H9 (cell line): ENCODE results near the gene MKRN2. TPM values are rescaled to one million over a fixed set of nuclear protein-coding genes. Genes with fewer than 3 reads are reported as not detected.

ENCODE experiments used
- DNase-seq: peaks from one replicate; pipeline ENCODE4 v3.0.0-alpha.2; 2017
- H2AFZ ChIP-seq: one replicate; pipeline ENCODE4 v1.6.1; 2013; ENCODE audit warnings: mild to moderate bottlenecking, low read length, control low read depth, moderate library complexity
- H2AK5ac ChIP-seq: 2 replicates; pipeline ENCODE4 v1.6.1; 2013; ENCODE audit warnings: low read length, control low read depth, mixed read lengths; ENCODE audit not compliant: insufficient read length
- H2BK120ac ChIP-seq: one replicate; pipeline ENCODE4 v1.6.1; 2013; ENCODE audit warnings: low read depth, mild to moderate bottlenecking, low read length, control low read depth, inconsistent platforms; ENCODE audit not compliant: poor library complexity, severe bottlenecking
- H2BK12ac ChIP-seq: 2 replicates; pipeline ENCODE4 v1.6.1; 2013; ENCODE audit warnings: low read length, control low read depth, mixed read lengths, low read depth; ENCODE audit not compliant: insufficient read length
- H2BK15ac ChIP-seq: 2 replicates; pipeline ENCODE4 v1.6.1; 2013; ENCODE audit warnings: low read depth, low read length, control low read depth
- H2BK20ac ChIP-seq: one replicate; pipeline ENCODE4 v1.6.1; 2013; ENCODE audit warnings: low read depth, mild to moderate bottlenecking, low read length, control low read depth, inconsistent platforms; ENCODE audit not compliant: poor library complexity, severe bottlenecking
- H2BK5ac ChIP-seq: 2 replicates; pipeline ENCODE4 v1.6.1; 2013; ENCODE audit warnings: low read length, control low read depth, mixed read lengths; ENCODE audit not compliant: insufficient read length
- H3K14ac ChIP-seq: 2 replicates; pipeline ENCODE4 v1.6.1; 2013; ENCODE audit warnings: low read length, control low read depth; ENCODE audit not compliant: insufficient read depth
- H3K18ac ChIP-seq: 2 replicates; pipeline ENCODE4 v1.6.1; 2013; ENCODE audit warnings: low read depth, mild to moderate bottlenecking, mixed read lengths, low read length, control low read depth; ENCODE audit not compliant: insufficient read length
- H3K23ac ChIP-seq: 2 replicates; pipeline ENCODE4 v1.6.1; 2013; ENCODE audit warnings: low read length, control low read depth, mixed read lengths, low read depth; ENCODE audit not compliant: insufficient read length
- H3K23me2 ChIP-seq: 2 replicates; pipeline ENCODE4 v1.6.1; 2013; ENCODE audit warnings: low read depth, mild to moderate bottlenecking, mixed read lengths, low read length, control low read depth; ENCODE audit not compliant: insufficient read length, poor library complexity, severe bottlenecking
- H3K27ac ChIP-seq: 2 replicates; pipeline ENCODE4 v1.5.1; 2013; ENCODE audit warnings: low read length, control low read depth, mixed read lengths, low read depth; ENCODE audit not compliant: insufficient read length
- H3K27me3 ChIP-seq: 2 replicates; pipeline ENCODE4 v1.6.1; 2013; ENCODE audit warnings: low read length, control low read depth, inconsistent platforms; ENCODE audit not compliant: insufficient read depth
- H3K4ac ChIP-seq: 2 replicates; pipeline ENCODE4 v1.6.1; 2013; ENCODE audit warnings: low read depth, mild to moderate bottlenecking, control low read depth, inconsistent platforms, low read length, moderate library complexity
- H3K4me1 ChIP-seq: 2 replicates; pipeline ENCODE4 v1.6.1; 2013; ENCODE audit warnings: low read length, control low read depth, inconsistent platforms; ENCODE audit not compliant: insufficient read depth
- H3K4me2 ChIP-seq: 2 replicates; pipeline ENCODE4 v1.6.1; 2013; ENCODE audit warnings: low read length, control low read depth, mixed read lengths; ENCODE audit not compliant: insufficient read length, insufficient read depth
- H3K56ac ChIP-seq: 2 replicates; pipeline ENCODE4 v1.6.1; 2013; ENCODE audit warnings: low read depth, mild to moderate bottlenecking, mixed read lengths, low read length, control low read depth; ENCODE audit not compliant: insufficient read length
- H3K79me1 ChIP-seq: 2 replicates; pipeline ENCODE4 v1.6.1; 2013; ENCODE audit warnings: low read depth, mild to moderate bottlenecking, moderate library complexity, low read length, control low read depth, inconsistent platforms; ENCODE audit not compliant: insufficient read depth, poor library complexity, severe bottlenecking
- H3K79me2 ChIP-seq: 2 replicates; pipeline ENCODE4 v1.6.1; 2013; ENCODE audit warnings: low read length, control low read depth, inconsistent platforms; ENCODE audit not compliant: insufficient read depth
- H3K9ac ChIP-seq: 2 replicates; pipeline ENCODE4 v1.6.1; 2013; ENCODE audit warnings: low read length, control low read depth, mixed read lengths; ENCODE audit not compliant: insufficient read length; ENCODE audit errors: extremely low read depth
- H3K9me3 ChIP-seq: one replicate; pipeline ENCODE4 v1.6.1; 2013; ENCODE audit warnings: low read depth, low read length, inconsistent platforms; ENCODE audit not compliant: control insufficient read depth
- H3T11ph ChIP-seq: one replicate; pipeline ENCODE4 v1.6.1; 2013; ENCODE audit warnings: mild to moderate bottlenecking, low read length, control low read depth, inconsistent platforms
- H4K20me1 ChIP-seq: one replicate; pipeline ENCODE4 v1.6.1; 2013; ENCODE audit not compliant: control insufficient read depth, insufficient read length, insufficient read depth
- H4K5ac ChIP-seq: 2 replicates; pipeline ENCODE4 v1.6.1; 2013; ENCODE audit warnings: low read depth, mild to moderate bottlenecking, mixed read lengths, low read length, control low read depth; ENCODE audit not compliant: insufficient read length
- H4K8ac ChIP-seq: replicated peaks from 2 replicates; pipeline ENCODE4 v1.6.1; 2013; ENCODE audit warnings: low read length, control low read depth, mixed read lengths, low read depth; ENCODE audit not compliant: insufficient read length
- H4K91ac ChIP-seq: 2 replicates; pipeline ENCODE4 v1.6.1; 2013; ENCODE audit warnings: low read depth, mild to moderate bottlenecking, moderate library complexity, mixed read lengths, low read length, control low read depth; ENCODE audit not compliant: insufficient read length
- H3K27ac Mint-ChIP-seq, 3 experiments: 2 replicates in 2 of 3; 3 replicates in 1 of 3; pipeline ENCODE4 v1.8.0; 2020 to 2021; ENCODE audit warnings: mixed read lengths in 3 of 3, mild to moderate bottlenecking in 1 of 3, moderate library complexity in 1 of 3
- H3K27me3 Mint-ChIP-seq: 2 replicates; pipeline ENCODE4 v1.8.0; 2021; ENCODE audit warnings: low read depth, mild to moderate bottlenecking, moderate library complexity, mixed read lengths
- H3K36me3 Mint-ChIP-seq, 3 experiments: 2 replicates in 2 of 3; 3 replicates in 1 of 3; pipeline ENCODE4 v1.8.0; 2020 to 2021; ENCODE audit warnings: low read depth in 3 of 3, mixed read lengths in 3 of 3; ENCODE audit not compliant: insufficient read depth in 1 of 3
- H3K4me1 Mint-ChIP-seq, 2 experiments: 2 replicates each; pipeline ENCODE4 v1.8.0; 2020; ENCODE audit warnings: mixed read lengths in 2 of 2
- H3K4me3 Mint-ChIP-seq, 2 experiments: 2 replicates in 1 of 2; 3 replicates in 1 of 2; pipeline ENCODE4 v1.8.0; 2020 to 2021; ENCODE audit warnings: mild to moderate bottlenecking in 2 of 2, mixed read lengths in 2 of 2, moderate library complexity in 1 of 2
- H3K9me3 Mint-ChIP-seq, 2 experiments: 2 replicates in 1 of 2; 3 replicates in 1 of 2; pipeline ENCODE4 v1.8.0; 2020; ENCODE audit warnings: mild to moderate bottlenecking in 2 of 2, mixed read lengths in 2 of 2, moderate library complexity in 1 of 2
- CTCF ChIP-seq: fragments of 200-600 bp; sonication (generic); conservative IDR thresholded peaks from 3 replicates; pipeline ENCODE4 v1.8.0; 2021; ENCODE audit warnings: antibody characterized with exemption, mild to moderate bottlenecking
- WGBS: extraction: QIAGEN DNeasy Blood & Tissue Kit; methylation state at CpG from one replicate; pipeline ENCODE4 v1.1.7; 2013; ENCODE audit warnings: missing lambda C conversion rate, low lambda C conversion rate, mixed read lengths; ENCODE audit not compliant: insufficient read length; ENCODE audit errors: extremely low coverage; 5-methylcytosine and 5-hydroxymethylcytosine counted together
- total RNA-seq: library from RNA; stranded (reverse); gene quantifications from 2 replicates; pipeline ENCODE4 v1.2.1, GENCODE V29; 2021

MKRN2 gene
- total RNA-seq, 1 experiment from 2014 or later = 18.1 TPM

- no peaks in the 10 kb centered on the region for H4K20me1 ChIP-seq
- peaks cover 0 to 4% of the 10 kb centered on the region in 2 experiments; a peak in 1 of 4 replicates for H3K4me1 Mint-ChIP-seq
- H3K14ac ChIP-seq = no peak overlapping the region
- H3K27me3 Mint-ChIP-seq = no peaks in the 10 kb centered on the region
- no peak overlapping the region for H2AFZ ChIP-seq
- H3K27ac ChIP-seq = no peak overlapping the region
- H2BK15ac ChIP-seq = no peak overlapping the region
- peaks cover 28 to 77% (median 66%) of the 10 kb centered on the region in 3 experiments for H3K36me3 Mint-ChIP-seq
- H3K4me3 Mint-ChIP-seq = no peak overlapping the region
- H4K91ac ChIP-seq = no peak overlapping the region
- WGBS = no CpG with 5 or more reads among the region's 3 CpGs
- DNase-seq = no peak
- no peak overlapping the region for H3K4ac ChIP-seq
- no peaks in the 10 kb centered on the region for H3K27me3 ChIP-seq
- H3K4me1 ChIP-seq = no peaks in the 10 kb centered on the region
- H2AK5ac ChIP-seq = no peak overlapping the region
- no peaks in the 10 kb centered on the region for H3K23me2 ChIP-seq
- H2BK5ac ChIP-seq = no peak overlapping the region
- H2BK20ac ChIP-seq = no peak overlapping the region
- H2BK12ac ChIP-seq = no peak overlapping the region
- H3K4me2 ChIP-seq = no peak overlapping the region
- no peak overlapping the region for H3K9ac ChIP-seq
- no peak overlapping the region for H3K56ac ChIP-seq
- no peaks in the 10 kb centered on the region for H3K9me3 ChIP-seq
- H3T11ph ChIP-seq = no peak overlapping the region
- H3K18ac ChIP-seq = no peak overlapping the region
- H4K8ac ChIP-seq = no peak overlapping the region
- no peaks in the 10 kb centered on the region for H3K9me3 Mint-ChIP-seq
- H3K79me2 ChIP-seq = no peaks in the 10 kb centered on the region
- no peak overlapping the region for H4K5ac ChIP-seq
- H3K23ac ChIP-seq = no peak overlapping the region
- TF ChIP-seq CTCF = no peak
- peak overlapping the region; percentile 48 to 87 (median 76); a peak in 4 of 7 replicates for H3K27ac Mint-ChIP-seq
- no peaks in the 10 kb centered on the region for H3K79me1 ChIP-seq
- H2BK120ac ChIP-seq = no peak overlapping the region
These were observed 28.3 kb downstream of the MKRN2 start for GRCh38 chr3:12585181-12585580.
